NCI-H524 (cell line): ENCODE results near the gene PIP4K2B.
A peak's percentile ranks its signal among the peaks of the same experiment; 100 is the strongest.

Experiments
- DNase-seq, 2 experiments: peaks; one replicate each; lab custom pipeline; 2025; lab: John Stamatoyannopoulos, UW

Gene PIP4K2B

GRCh38 chr17:38779965-38780752, 19.2 kb downstream of the PIP4K2B start:
- no peak for DNase-seq

GRCh38 chr17:38777641-38778250, 21.6 kb downstream of the PIP4K2B start:
- no peak for DNase-seq

GRCh38 chr17:38773258-38773657, 26.1 kb downstream of the PIP4K2B start:
- DNase-seq: no peak

- DNase-seq: no peak
Measured at GRCh38 chr17:38768417-38768816, 30.9 kb downstream of the PIP4K2B start.

- no peak for DNase-seq
Measured at GRCh38 chr17:38766341-38766740, 33.0 kb downstream of the PIP4K2B start.

- no peak for DNase-seq
Measured at GRCh38 chr17:38762231-38762630, 37.1 kb downstream of the PIP4K2B start.

GRCh38 chr17:38761612-38762011, 37.7 kb downstream of the PIP4K2B start:
- peak in 1 of 2 experiments; percentile 62 for DNase-seq

GRCh38 chr17:38753071-38753506, 46.3 kb downstream of the PIP4K2B start:
- no peak for DNase-seq

- DNase-seq: peak; percentile 99 to 100
Measured at GRCh38 chr17:38752308-38753070, 46.9 kb downstream of the PIP4K2B start, which contains the start of gene PSMB3. PSMB3 (plus strand) TSS chr17:38752741; CDS start chr17:38752827, 86 bp downstream.

GRCh38 chr17:38751808-38752307, 47.5 kb downstream of the PIP4K2B start:
- peak; percentile 76 to 89 for DNase-seq

GRCh38 chr17:38751144-38751807, 48.1 kb downstream of the PIP4K2B start:
- peak in 1 of 2 experiments; percentile 70 for DNase-seq

- peak in 1 of 2 experiments; percentile 51 for DNase-seq
Measured at GRCh38 chr17:38750312-38751121, 48.8 kb downstream of the PIP4K2B start.

- no peak for DNase-seq
Measured at GRCh38 chr17:38750044-38750311, 49.4 kb downstream of the PIP4K2B start.

GRCh38 chr17:38749223-38750043, 49.9 kb downstream of the PIP4K2B start:
- peak; percentile 73 to 79 for DNase-seq

- no peak for DNase-seq
Measured at GRCh38 chr17:38748892-38749222, 50.5 kb downstream of the PIP4K2B start.

- DNase-seq: peak; percentile 96 to 97
Measured at GRCh38 chr17:38748149-38748891, 51.0 kb downstream of the PIP4K2B start, which contains the start of gene PCGF2. PCGF2 (minus strand) TSS chr17:38748336; CDS start chr17:38740402, 7,934 bp downstream.

GRCh38 chr17:38747463-38748148, 51.8 kb downstream of the PIP4K2B start:
- peak; percentile 28 to 69 for DNase-seq

GRCh38 chr17:38746849-38747462, 52.4 kb downstream of the PIP4K2B start:
- no peak for DNase-seq
